HEK293 (cell line): ENCODE results near the gene RAB11B.
A peak's percentile ranks its signal among the peaks of the same experiment; 100 is the strongest.

Experiments used
- CTCF ChIA-PET: fragments of 350-600 bp; formaldehyde crosslinking; extraction: SDS; loops from one replicate; lab custom pipeline; 2021; ENCODE audit warnings: antibody characterized with exemption; lab: Yijun Ruan, JAX
- POLR2A ChIA-PET: fragments of 300-600 bp; formaldehyde crosslinking; extraction: SDS; loops from one replicate; lab custom pipeline; 2020; ENCODE audit warnings: antibody characterized with exemption, inconsistent platforms; lab: Yijun Ruan, JAX
- H3K27ac ChIP-seq: fragments of 200-500 bp; sonication (Bioruptor generic); 2 replicates; pipeline ENCODE4 v1.5.1; 2014; ENCODE audit warnings: low read depth, low read length, control low read depth, inconsistent platforms; ENCODE audit errors: extremely low read depth
- H3K36me3 ChIP-seq, 2 experiments: fragments of 200-500 bp in 1 of 2; sonication (Bioruptor generic) in 1 of 2; 1 replicate in 1 of 2; 2 replicates in 1 of 2; pipeline ENCODE4 v1.5.1; 2014 to 2017; ENCODE audit warnings: inconsistent platforms in 2 of 2, low read length in 2 of 2; ENCODE audit not compliant: control insufficient read depth in 2 of 2, insufficient read depth in 1 of 2
- H3K4me1 ChIP-seq: fragments of 200-500 bp; sonication (Bioruptor generic); 2 replicates; pipeline ENCODE4 v1.5.1; 2014; ENCODE audit warnings: mild to moderate bottlenecking, low read length, inconsistent platforms; ENCODE audit not compliant: control insufficient read depth, insufficient read depth
- H3K4me3 ChIP-seq: 2 replicates; pipeline ENCODE4 v1.5.1; 2011; ENCODE audit warnings: low read depth, mild to moderate bottlenecking, control low read depth, low read length, moderate library complexity
- H3K9me3 ChIP-seq: fragments of 200-500 bp; sonication (Bioruptor generic); 2 replicates; pipeline ENCODE4 v1.5.1; 2014; ENCODE audit warnings: low read depth, low read length, inconsistent platforms; ENCODE audit not compliant: control insufficient read depth, insufficient read depth
- EGR2 ChIP-seq: fragments of 450-650 bp; formaldehyde crosslinking; IDR thresholded peaks from 2 replicates; pipeline ENCODE4 v1.5.1; 2016; ENCODE audit warnings: low read depth, missing biosample characterization, missing genetic modification characterization
- FEZF1 ChIP-seq: fragments of 450-650 bp; formaldehyde crosslinking; IDR thresholded peaks from 2 replicates; pipeline ENCODE4 v1.5.1; 2016; ENCODE audit warnings: missing biosample characterization, missing genetic modification characterization
- GLI4 ChIP-seq: fragments of 450-650 bp; formaldehyde crosslinking; IDR thresholded peaks from 2 replicates; pipeline ENCODE4 v1.5.1; 2016; ENCODE audit warnings: missing biosample characterization, missing genetic modification characterization
- GLIS1 ChIP-seq: fragments of 450-650 bp; formaldehyde crosslinking; IDR thresholded peaks from 2 replicates; pipeline ENCODE4 v1.5.1; 2016; ENCODE audit warnings: missing biosample characterization, missing genetic modification characterization
- GLIS2 ChIP-seq: fragments of 450-650 bp; formaldehyde crosslinking; IDR thresholded peaks from 2 replicates; pipeline ENCODE4 v1.5.1; 2016; ENCODE audit warnings: missing biosample characterization, missing genetic modification characterization
- KLF16 ChIP-seq: fragments of 450-650 bp; formaldehyde crosslinking; IDR thresholded peaks from 2 replicates; pipeline ENCODE4 v1.5.1; 2017; ENCODE audit warnings: missing biosample characterization, missing genetic modification characterization
- KLF7 ChIP-seq: fragments of 450-650 bp; formaldehyde crosslinking; IDR thresholded peaks from 2 replicates; pipeline ENCODE4 v1.5.1; 2016; ENCODE audit warnings: missing biosample characterization, missing genetic modification characterization, borderline replicate concordance
- KLF8 ChIP-seq: fragments of 450-650 bp; formaldehyde crosslinking; IDR thresholded peaks from 2 replicates; pipeline ENCODE4 v1.5.1; 2016; ENCODE audit warnings: missing biosample characterization, missing genetic modification characterization
- OSR2 ChIP-seq: fragments of 450-650 bp; formaldehyde crosslinking; IDR thresholded peaks from 2 replicates; pipeline ENCODE4 v1.5.1; 2016; ENCODE audit warnings: missing biosample characterization, missing genetic modification characterization
- SCRT1 ChIP-seq: fragments of 450-650 bp; formaldehyde crosslinking; IDR thresholded peaks from 2 replicates; pipeline ENCODE4 v1.5.1; 2016; ENCODE audit warnings: missing biosample characterization, missing genetic modification characterization, borderline replicate concordance
- ZBTB6 ChIP-seq: fragments of 450-650 bp; formaldehyde crosslinking; IDR thresholded peaks from 2 replicates; pipeline ENCODE4 v1.5.1; 2017; ENCODE audit warnings: missing biosample characterization, missing genetic modification characterization
- ZFHX2 ChIP-seq: fragments of 450-650 bp; formaldehyde crosslinking; conservative IDR thresholded peaks from 2 replicates; pipeline ENCODE4 v1.5.1; 2016; ENCODE audit warnings: missing biosample characterization, missing genetic modification characterization
- ZFP69B ChIP-seq: fragments of 450-650 bp; formaldehyde crosslinking; IDR thresholded peaks from 2 replicates; pipeline ENCODE4 v1.5.1; 2016; ENCODE audit warnings: missing biosample characterization, missing genetic modification characterization
- ZIC2 ChIP-seq: fragments of 450-650 bp; formaldehyde crosslinking; IDR thresholded peaks from 2 replicates; pipeline ENCODE4 v1.5.1; 2016; ENCODE audit warnings: missing biosample characterization, missing genetic modification characterization
- ZNF221 ChIP-seq: fragments of 450-650 bp; formaldehyde crosslinking; IDR thresholded peaks from 2 replicates; pipeline ENCODE4 v1.5.1; 2017; ENCODE audit warnings: missing biosample characterization, missing genetic modification characterization, borderline replicate concordance
- ZNF248 ChIP-seq: fragments of 450-650 bp; formaldehyde crosslinking; IDR thresholded peaks from 2 replicates; pipeline ENCODE4 v1.5.1; 2017; ENCODE audit warnings: missing biosample characterization, missing genetic modification characterization
- ZNF280D ChIP-seq: fragments of 450-650 bp; formaldehyde crosslinking; IDR thresholded peaks from 2 replicates; pipeline ENCODE4 v1.5.1; 2016; ENCODE audit warnings: missing biosample characterization, missing genetic modification characterization
- ZNF302 ChIP-seq: fragments of 450-650 bp; formaldehyde crosslinking; IDR thresholded peaks from 2 replicates; pipeline ENCODE4 v1.5.1; 2016; ENCODE audit warnings: missing biosample characterization, missing genetic modification characterization, low read depth
- ZNF423 ChIP-seq: fragments of 450-650 bp; formaldehyde crosslinking; IDR thresholded peaks from 2 replicates; pipeline ENCODE4 v1.5.1; 2016; ENCODE audit warnings: missing biosample characterization, missing genetic modification characterization
- ZNF514 ChIP-seq: fragments of 450-650 bp; formaldehyde crosslinking; IDR thresholded peaks from 2 replicates; pipeline ENCODE4 v1.5.1; 2016; ENCODE audit warnings: missing biosample characterization, missing genetic modification characterization
- ZNF530 ChIP-seq: fragments of 450-650 bp; formaldehyde crosslinking; IDR thresholded peaks from 2 replicates; pipeline ENCODE4 v1.5.1; 2016; ENCODE audit warnings: low read depth, missing biosample characterization, missing genetic modification characterization
- ZNF580 ChIP-seq: fragments of 450-650 bp; formaldehyde crosslinking; IDR thresholded peaks from 2 replicates; pipeline ENCODE4 v1.5.1; 2016; ENCODE audit warnings: missing biosample characterization, missing genetic modification characterization
- ZNF600 ChIP-seq: fragments of 450-650 bp; formaldehyde crosslinking; IDR thresholded peaks from 2 replicates; pipeline ENCODE4 v1.5.1; 2016; ENCODE audit warnings: missing biosample characterization, missing genetic modification characterization
- ZNF843 ChIP-seq: fragments of 450-650 bp; formaldehyde crosslinking; IDR thresholded peaks from 2 replicates; pipeline ENCODE4 v1.5.1; 2016; ENCODE audit warnings: missing biosample characterization, missing genetic modification characterization

Gene RAB11B

GRCh38 chr19:8397271-8397670, 7.1 kb downstream of the RAB11B start (continued):
- 0 out of 2 replicates have a peak, but pooled peaks have one; percentile 6 for TF ChIP-seq ZIC2
- peak; percentile 98 for TF ChIP-seq ZFHX2 (tag by site-specific recombination)
- TF ChIP-seq, all 188 proteins: peak for 4

- POLR2A ChIA-PET = interaction anchor here (0.9 to 1.1 kb wide), 3 partner anchors 41 to 46 kb away, joined by 3 read pairs; no protein-coding TSS in a partner anchor
- TF ChIP-seq ZNF221 (tag by site-specific recombination) = no peak
- TF ChIP-seq ZBTB6 (tag by site-specific recombination) = no peak
- no peak for TF ChIP-seq SCRT1
- no peak for TF ChIP-seq ZNF530 (tag by site-specific recombination)
- TF ChIP-seq FEZF1 = no peak
- TF ChIP-seq ZNF248 (tag by site-specific recombination) = no peak
- TF ChIP-seq ZNF302 = no peak
- TF ChIP-seq OSR2 (tag by site-specific recombination) = no peak
- no peak for TF ChIP-seq ZNF514 (tag by site-specific recombination)
- Histone ChIP-seq H3K36me3 (peaks cover 0 to 20% of the 10 kb centered on the region in 2 experiments; a peak in 2 of 3 replicates), H3K4me1 (no peaks in the 10 kb centered on the region), H3K27ac (no peak overlapping the region), H3K9me3 (no peaks in the 10 kb centered on the region), H3K4me3 (no peak overlapping the region)
- CTCF ChIA-PET = interaction anchor here (0.6 to 4.8 kb wide), 10 partner anchors 11 to 1498 kb away, joined by 3 to 87 read pairs (median 4); partner anchors contain the start of gene MARCHF2
Observed at GRCh38 chr19:8397746-8398310, 7.7 kb downstream of the RAB11B start.

GRCh38 chr19:8398311-8398771, 8.2 kb downstream of the RAB11B start:
- TF ChIP-seq KLF16 (tag by site-specific recombination) (no peak), ZFHX2 (tag by site-specific recombination) (peak; percentile 74), KLF7 (tag by site-specific recombination) (no peak), ZNF423 (no peak), GLIS2 (tag by site-specific recombination) (no peak), ZNF280D (no peak), ZNF580 (tag by site-specific recombination) (no peak), KLF8 (tag by site-specific recombination) (no peak), EGR2 (peak; percentile 96), GLIS1 (peak; percentile 30; the same call in 1 of the 2 replicates), ZNF600 (tag by site-specific recombination) (peak; percentile 50; the same call in 1 of the 2 replicates), GLI4 (tag by site-specific recombination) (no peak), ZFP69B (tag by site-specific recombination) (no peak), ZNF843 (tag by site-specific recombination) (no peak)
- Histone ChIP-seq H3K9me3 (no peaks in the 10 kb centered on the region), H3K36me3 (peaks cover 0 to 25% of the 10 kb centered on the region in 2 experiments; a peak in 2 of 3 replicates), H3K4me3 (no peak overlapping the region), H3K27ac (no peak overlapping the region), H3K4me1 (no peaks in the 10 kb centered on the region)
- CTCF ChIA-PET = interaction anchor here (0.6 to 4.8 kb wide), 7 partner anchors 11 to 1497 kb away, joined by 3 to 87 read pairs (median 4); no protein-coding TSS in a partner anchor
- POLR2A ChIA-PET = interaction anchor here (1.0 to 1.1 kb wide), 2 partner anchors 43 to 46 kb away, joined by 3 read pairs; no protein-coding TSS in a partner anchor
